DND-41 (cell line): ENCODE data around the gene ZNF181.
A peak's percentile ranks its signal among the peaks of the same experiment; 100 is the strongest.

ENCODE experiments used
- ATAC-seq: fragments of 200-7000 bp; cut with Tn5 transposase; 3 replicates; pipeline ENCODE4 v1.9.1; 2021; ENCODE audit warnings: low read depth; ENCODE audit not compliant: insufficient read depth
- DNase-seq: peaks from one replicate; pipeline ENCODE4 v3.0.0-alpha.2; 2020
- H2AFZ ChIP-seq: 2 replicates; pipeline ENCODE4 v1.6.0; 2012; ENCODE audit warnings: low read depth, low read length
- H3K27ac ChIP-seq: 2 replicates; pipeline ENCODE4 v1.5.1; 2012; ENCODE audit warnings: low read length, inconsistent platforms
- H3K27me3 ChIP-seq: fragments of 200-600 bp; sonication (generic); 2 replicates; pipeline ENCODE4 v1.6.0; 2012; ENCODE audit warnings: low read length, mild to moderate bottlenecking, inconsistent platforms; ENCODE audit not compliant: insufficient read depth, poor library complexity
- H3K36me3 ChIP-seq: 2 replicates; pipeline ENCODE4 v1.5.1; 2012; ENCODE audit warnings: low read length, inconsistent platforms; ENCODE audit not compliant: insufficient read depth
- H3K4me1 ChIP-seq: 2 replicates; pipeline ENCODE4 v1.5.1; 2012; ENCODE audit warnings: mild to moderate bottlenecking, low read length; ENCODE audit not compliant: insufficient read depth
- H3K4me2 ChIP-seq: 2 replicates; pipeline ENCODE4 v1.6.0; 2012; ENCODE audit warnings: mild to moderate bottlenecking, moderate library complexity, low read length, inconsistent platforms; ENCODE audit not compliant: insufficient read depth
- H3K4me3 ChIP-seq, 2 experiments: fragments of 200-600 bp in 1 of 2; shearing (Covaris generic) in 1 of 2; 2 replicates each; pipeline ENCODE4 v1.5.1; 2012 to 2016; ENCODE audit warnings: inconsistent platforms in 2 of 2, low read length in 2 of 2, mild to moderate bottlenecking in 2 of 2, low read depth in 1 of 2, moderate library complexity in 1 of 2
- H3K79me2 ChIP-seq: 2 replicates; pipeline ENCODE4 v1.6.0; 2012; ENCODE audit warnings: low read length, inconsistent platforms; ENCODE audit not compliant: insufficient read depth
- H3K9ac ChIP-seq: 2 replicates; pipeline ENCODE4 v1.6.0; 2012; ENCODE audit warnings: low read depth, mild to moderate bottlenecking, inconsistent platforms, low read length, moderate library complexity
- H3K9me3 ChIP-seq: 2 replicates; pipeline ENCODE4 v1.5.1; 2012; ENCODE audit warnings: low read length, moderate library complexity, mild to moderate bottlenecking, inconsistent platforms; ENCODE audit not compliant: insufficient read depth, severe bottlenecking
- H4K20me1 ChIP-seq: 2 replicates; pipeline ENCODE4 v1.6.0; 2012; ENCODE audit warnings: low read length; ENCODE audit not compliant: insufficient read depth
- EZH2 ChIP-seq: IDR thresholded peaks from 3 replicates; pipeline ENCODE4 v1.6.1; 2012; ENCODE audit warnings: borderline replicate concordance, low read depth, mild to moderate bottlenecking, moderate library complexity, low read length, inconsistent platforms; ENCODE audit not compliant: severe bottlenecking
- TF ChIP-seq, protein P1 (sequence below): IDR thresholded peaks from 2 replicates; pipeline ENCODE4 v1.5.1; 2012; ENCODE audit warnings: borderline replicate concordance, low read length, moderate library complexity, mild to moderate bottlenecking; ENCODE audit not compliant: poor library complexity, severe bottlenecking; ENCODE audit errors: extremely low read depth

Gene ZNF181

DNA sequence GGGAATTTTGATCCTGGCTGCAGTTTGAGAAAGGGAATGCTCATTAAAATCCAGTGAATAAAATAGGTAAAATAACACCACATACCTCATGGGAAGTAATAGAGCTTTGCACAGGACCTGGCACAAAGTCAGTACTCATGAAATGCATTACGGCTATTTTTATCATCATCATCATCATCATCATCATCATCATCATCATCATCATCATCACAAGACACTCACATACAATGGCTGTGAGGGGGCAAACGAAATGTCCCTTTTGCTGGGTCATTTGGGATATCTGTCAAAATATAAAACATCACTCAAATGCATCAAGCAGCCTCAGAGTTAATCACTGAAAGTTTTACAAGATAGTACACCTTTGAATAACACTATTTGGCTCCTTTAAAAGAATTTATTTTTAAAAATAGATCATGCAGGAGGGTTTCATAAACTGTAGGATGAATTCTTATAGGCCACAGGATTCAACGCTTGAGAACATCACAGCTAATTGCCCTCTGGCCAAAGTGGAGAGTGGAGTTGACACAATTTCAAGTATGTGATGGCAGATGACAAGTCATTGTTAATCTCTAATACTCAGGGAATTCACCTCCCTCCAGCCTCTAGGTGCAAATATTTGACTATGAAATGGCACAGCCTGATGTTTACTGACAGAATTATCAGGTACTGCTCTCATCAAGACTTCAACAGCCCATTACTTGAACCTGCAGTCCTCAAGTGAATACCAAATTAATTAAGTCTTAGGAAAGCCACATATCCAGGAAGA lies 53.2 kb downstream of the ZNF181 start:
- Histone ChIP-seq H3K27ac (no peak overlapping the region), H3K4me3 (no peak overlapping the region), H3K36me3 (no peaks in the 10 kb centered on the region), H2AFZ (no peak overlapping the region), H4K20me1 (no peaks in the 10 kb centered on the region), H3K27me3 (no peaks in the 10 kb centered on the region), H3K9me3 (no peaks in the 10 kb centered on the region), H3K4me1 (no peaks in the 10 kb centered on the region), H3K9ac (no peak overlapping the region), H3K4me2 (no peak overlapping the region), H3K79me2 (no peaks in the 10 kb centered on the region)
- ATAC-seq (no peak), DNase-seq (no peak)
- TF ChIP-seq EZH2, result no peak
- TF ChIP-seq, protein P1, sequence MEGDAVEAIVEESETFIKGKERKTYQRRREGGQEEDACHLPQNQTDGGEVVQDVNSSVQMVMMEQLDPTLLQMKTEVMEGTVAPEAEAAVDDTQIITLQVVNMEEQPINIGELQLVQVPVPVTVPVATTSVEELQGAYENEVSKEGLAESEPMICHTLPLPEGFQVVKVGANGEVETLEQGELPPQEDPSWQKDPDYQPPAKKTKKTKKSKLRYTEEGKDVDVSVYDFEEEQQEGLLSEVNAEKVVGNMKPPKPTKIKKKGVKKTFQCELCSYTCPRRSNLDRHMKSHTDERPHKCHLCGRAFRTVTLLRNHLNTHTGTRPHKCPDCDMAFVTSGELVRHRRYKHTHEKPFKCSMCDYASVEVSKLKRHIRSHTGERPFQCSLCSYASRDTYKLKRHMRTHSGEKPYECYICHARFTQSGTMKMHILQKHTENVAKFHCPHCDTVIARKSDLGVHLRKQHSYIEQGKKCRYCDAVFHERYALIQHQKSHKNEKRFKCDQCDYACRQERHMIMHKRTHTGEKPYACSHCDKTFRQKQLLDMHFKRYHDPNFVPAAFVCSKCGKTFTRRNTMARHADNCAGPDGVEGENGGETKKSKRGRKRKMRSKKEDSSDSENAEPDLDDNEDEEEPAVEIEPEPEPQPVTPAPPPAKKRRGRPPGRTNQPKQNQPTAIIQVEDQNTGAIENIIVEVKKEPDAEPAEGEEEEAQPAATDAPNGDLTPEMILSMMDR, result no peak

DNA sequence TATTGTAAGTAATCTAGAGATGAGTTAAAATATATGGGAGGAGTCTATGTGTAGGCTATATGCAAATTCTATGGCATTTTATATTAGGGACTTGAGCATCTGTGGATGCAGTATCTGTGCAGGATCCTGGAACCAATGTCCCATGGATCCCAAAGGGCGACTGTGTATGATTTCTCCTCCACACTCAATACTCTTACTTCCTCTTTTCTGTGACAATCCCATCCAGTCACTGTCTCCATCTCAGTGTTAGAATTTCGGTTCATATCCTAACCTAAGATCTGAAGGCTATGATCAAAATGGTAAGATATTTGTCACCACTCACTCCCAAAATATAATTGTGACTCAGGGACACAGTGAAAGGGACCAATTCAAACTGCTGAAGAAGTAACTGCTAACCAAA lies 54.0 kb downstream of the ZNF181 start:
- Histone ChIP-seq H3K27ac (no peak overlapping the region), H4K20me1 (no peaks in the 10 kb centered on the region), H3K9ac (no peak overlapping the region), H3K79me2 (no peaks in the 10 kb centered on the region), H3K4me3 (no peak overlapping the region), H3K4me1 (peaks cover under 1% of the 10 kb centered on the region; the same call in 1 of the 2 replicates), H3K36me3 (no peaks in the 10 kb centered on the region), H3K27me3 (no peaks in the 10 kb centered on the region), H2AFZ (no peak overlapping the region), H3K4me2 (no peak overlapping the region), H3K9me3 (no peaks in the 10 kb centered on the region)
- DNase-seq (no peak), ATAC-seq (no peak)
- TF ChIP-seq, protein P1, result no peak
- TF ChIP-seq EZH2, result no peak

DNA sequence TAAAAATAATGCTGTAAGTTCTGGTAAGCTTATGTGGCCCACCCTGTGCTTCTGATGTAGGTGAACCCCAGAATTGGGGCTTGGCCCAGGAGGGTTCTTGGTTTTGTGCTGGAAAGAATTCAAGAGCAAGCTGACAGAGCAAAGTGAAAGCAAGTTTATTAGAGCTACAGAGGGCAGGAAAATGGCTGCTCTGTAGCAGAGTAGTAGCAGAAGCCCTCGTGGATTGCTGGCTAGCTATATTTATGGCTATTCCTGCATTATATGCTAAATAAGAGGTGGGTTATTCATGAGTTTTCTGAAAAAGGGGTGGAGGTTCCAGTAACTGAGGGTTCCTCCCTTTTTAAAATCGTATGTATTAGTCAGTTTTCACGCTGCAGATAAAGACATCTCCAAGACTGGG lies 59.5 kb downstream of the ZNF181 start:
- Histone ChIP-seq H3K79me2 (no peaks in the 10 kb centered on the region), H3K27ac (no peak overlapping the region), H3K9me3 (no peaks in the 10 kb centered on the region), H3K36me3 (no peaks in the 10 kb centered on the region), H3K27me3 (no peaks in the 10 kb centered on the region), H3K4me1 (peaks cover 10% of the 10 kb centered on the region; the same call in 1 of the 2 replicates), H2AFZ (peak overlapping the region; percentile 63), H3K4me2 (peak overlapping the region; percentile 32; the same call in 1 of the 2 replicates), H3K4me3 (no peak overlapping the region), H3K9ac (no peak overlapping the region), H4K20me1 (no peaks in the 10 kb centered on the region)
- DNase-seq (peak; percentile 7), ATAC-seq (peak; percentile 72)
- TF ChIP-seq, protein P1, result no peak
- TF ChIP-seq EZH2, result no peak
